ENCODE measurements around the gene CAPNS1. TPM values are rescaled to one million over a fixed set of nuclear protein-coding genes. Genes with fewer than 3 reads are reported as not detected.

CAPNS1 gene
- total and polyA plus RNA-seq, 4 donors: 79.5 to 280 (median 103) TPM

DNA sequence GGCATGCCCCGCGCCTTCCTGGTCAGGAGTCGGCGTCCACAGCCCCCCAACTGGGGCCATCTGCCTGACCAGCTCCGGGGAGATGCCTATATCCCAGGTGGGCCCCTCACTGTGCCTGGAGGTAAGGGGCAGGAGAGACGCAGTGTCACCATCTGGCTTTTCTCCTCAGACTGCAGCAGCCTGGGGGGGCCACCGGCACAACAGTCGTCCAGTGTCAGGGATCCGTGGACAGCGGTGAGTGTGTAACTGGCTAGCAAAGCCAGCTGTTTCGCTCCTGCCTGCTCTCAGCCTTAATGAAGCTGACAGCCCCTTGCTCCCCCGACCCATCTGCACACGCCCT lies 28.7 kb upstream of the CAPNS1 start:
- no peaks in the 10 kb centered on the region for H3K27me3 ChIP-seq (ENCODE audit: control insufficient read depth in 4 of 4, insufficient read depth in 4 of 4, low read length in 3 of 4)
- peaks cover 0 to 17% (median 3%) of the 10 kb centered on the region in 4 donors for H3K36me3 ChIP-seq (ENCODE audit: control insufficient read depth in 4 of 4, insufficient read depth in 3 of 4, low read depth in 1 of 4, low read length in 3 of 4)
- DNase-seq (ENCODE audit: low spot score): no peak
- no peak overlapping the region for H3K9ac ChIP-seq (ENCODE audit: low read depth in 1 of 2, low read length in 2 of 2)
- H3K4me3 ChIP-seq (ENCODE audit: low read depth in 1 of 3, low read length in 3 of 3): no peak overlapping the region
- H3K4me1 ChIP-seq (ENCODE audit: control insufficient read depth in 4 of 4, insufficient read depth in 4 of 4, low read length in 3 of 4): peaks cover 5 to 19% (median 13%) of the 10 kb centered on the region in 4 donors
- H3K27ac ChIP-seq (ENCODE audit: low read depth in 1 of 2, low read length in 2 of 2): no peak overlapping the region
- H3K9me3 ChIP-seq (ENCODE audit: control insufficient read depth in 4 of 4, low read length in 3 of 4): no peaks in the 10 kb centered on the region
- no peak for TF ChIP-seq YY1 (IDR thresholded peaks at IDR 0.05)
- TF ChIP-seq FOXA1 (IDR thresholded peaks at IDR 0.05): no peak
- no peak for TF ChIP-seq CTCF (IDR thresholded peaks at IDR 0.05; ENCODE audit: low read depth, low read length, missing input control)
- TF ChIP-seq HNF4A (conservative IDR thresholded peaks at IDR 0.05): no peak
- TF ChIP-seq HNF4G (IDR thresholded peaks at IDR 0.05): no peak
- TF ChIP-seq MAX (IDR thresholded peaks at IDR 0.05): no peak
- no peak for TF ChIP-seq NR2F2 (IDR thresholded peaks at IDR 0.05)
- no peak for TF ChIP-seq ATF3 (IDR thresholded peaks at IDR 0.05)
- TF ChIP-seq TAF1 (conservative IDR thresholded peaks at IDR 0.05): no peak
- TF ChIP-seq FOXA2 (IDR thresholded peaks at IDR 0.05): no peak
- TF ChIP-seq SP1 (IDR thresholded peaks at IDR 0.05): no peak
- TF ChIP-seq, protein P1, sequence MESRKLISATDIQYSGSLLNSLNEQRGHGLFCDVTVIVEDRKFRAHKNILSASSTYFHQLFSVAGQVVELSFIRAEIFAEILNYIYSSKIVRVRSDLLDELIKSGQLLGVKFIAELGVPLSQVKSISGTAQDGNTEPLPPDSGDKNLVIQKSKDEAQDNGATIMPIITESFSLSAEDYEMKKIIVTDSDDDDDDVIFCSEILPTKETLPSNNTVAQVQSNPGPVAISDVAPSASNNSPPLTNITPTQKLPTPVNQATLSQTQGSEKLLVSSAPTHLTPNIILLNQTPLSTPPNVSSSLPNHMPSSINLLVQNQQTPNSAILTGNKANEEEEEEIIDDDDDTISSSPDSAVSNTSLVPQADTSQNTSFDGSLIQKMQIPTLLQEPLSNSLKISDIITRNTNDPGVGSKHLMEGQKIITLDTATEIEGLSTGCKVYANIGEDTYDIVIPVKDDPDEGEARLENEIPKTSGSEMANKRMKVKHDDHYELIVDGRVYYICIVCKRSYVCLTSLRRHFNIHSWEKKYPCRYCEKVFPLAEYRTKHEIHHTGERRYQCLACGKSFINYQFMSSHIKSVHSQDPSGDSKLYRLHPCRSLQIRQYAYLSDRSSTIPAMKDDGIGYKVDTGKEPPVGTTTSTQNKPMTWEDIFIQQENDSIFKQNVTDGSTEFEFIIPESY (IDR thresholded peaks at IDR 0.05): no peak
- 92% methylated on average over 13 of the region's 13 CpGs for WGBS

DNA sequence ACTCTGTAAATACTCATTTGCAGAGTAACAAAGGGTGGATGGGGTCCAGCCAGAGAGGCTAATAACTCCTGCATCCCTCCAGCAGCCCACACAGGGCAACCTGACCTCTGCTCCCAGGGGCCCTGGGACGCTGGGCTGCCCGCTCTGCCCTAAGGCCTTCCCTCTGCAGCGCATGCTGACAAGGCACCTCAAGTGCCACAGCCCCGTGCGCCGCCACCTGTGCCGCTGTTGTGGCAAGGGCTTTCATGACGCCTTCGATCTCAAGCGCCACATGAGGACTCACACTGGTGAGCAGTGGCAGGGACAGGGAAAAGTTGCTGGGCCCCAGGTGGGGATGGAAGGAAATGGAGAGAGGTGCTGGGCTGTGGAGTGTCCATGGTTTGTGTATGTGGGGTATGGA lies 27.2 kb upstream of the CAPNS1 start:
- DNase-seq (ENCODE audit: low spot score): no peak
- WGBS: 96% methylated on average over 10 of the region's 10 CpGs
- Histone ChIP-seq H3K9me3 (ENCODE audit: control insufficient read depth in 4 of 4, low read length in 3 of 4) (no peaks in the 10 kb centered on the region), H3K9ac (ENCODE audit: low read depth in 1 of 2, low read length in 2 of 2) (no peak overlapping the region), H3K27me3 (ENCODE audit: control insufficient read depth in 4 of 4, insufficient read depth in 4 of 4, low read length in 3 of 4) (no peaks in the 10 kb centered on the region), H3K36me3 (ENCODE audit: control insufficient read depth in 4 of 4, insufficient read depth in 3 of 4, low read depth in 1 of 4, low read length in 3 of 4) (peaks cover 0 to 17% (median 3%) of the 10 kb centered on the region in 4 donors), H3K27ac (ENCODE audit: low read depth in 1 of 2, low read length in 2 of 2) (no peak overlapping the region), H3K4me3 (ENCODE audit: low read depth in 1 of 3, low read length in 3 of 3) (no peak overlapping the region), H3K4me1 (ENCODE audit: control insufficient read depth in 4 of 4, insufficient read depth in 4 of 4, low read length in 3 of 4) (peaks cover 5 to 21% (median 17%) of the 10 kb centered on the region in 4 donors)
- TF ChIP-seq GABPA (IDR thresholded peaks at IDR 0.05 in 1 of 2, conservative IDR thresholded peaks at IDR 0.05 in 1 of 2): no peak
- TF ChIP-seq MAX (IDR thresholded peaks at IDR 0.05): no peak
- no peak for TF ChIP-seq CTCF (IDR thresholded peaks at IDR 0.05; ENCODE audit: low read depth, low read length, missing input control)
- TF ChIP-seq, protein P1 (IDR thresholded peaks at IDR 0.05): no peak
- no peak for TF ChIP-seq FOXA2 (IDR thresholded peaks at IDR 0.05)
- TF ChIP-seq HNF4A (conservative IDR thresholded peaks at IDR 0.05): no peak
- no peak for TF ChIP-seq JUND (IDR thresholded peaks at IDR 0.05)
- no peak for TF ChIP-seq FOXA1 (IDR thresholded peaks at IDR 0.05)
- TF ChIP-seq REST (IDR thresholded peaks at IDR 0.05): no peak
- TF ChIP-seq TAF1 (conservative IDR thresholded peaks at IDR 0.05): no peak
- no peak for TF ChIP-seq SP1 (IDR thresholded peaks at IDR 0.05)
- TF ChIP-seq EGR1 (IDR thresholded peaks at IDR 0.05; ENCODE audit: low read depth in 2 of 2): no peak
- TF ChIP-seq RAD21 (IDR thresholded peaks at IDR 0.05): no peak
- TF ChIP-seq YY1 (IDR thresholded peaks at IDR 0.05): no peak
- TF ChIP-seq HNF4G (IDR thresholded peaks at IDR 0.05): no peak
- no peak for TF ChIP-seq ATF3 (IDR thresholded peaks at IDR 0.05)
- no peak for TF ChIP-seq NR2F2 (IDR thresholded peaks at IDR 0.05)
- TF ChIP-seq RXRA (IDR thresholded peaks at IDR 0.05): no peak
